ENCODE measurements around the gene PLAAT2. TPM values are rescaled to one million over a fixed set of nuclear protein-coding genes. Genes with fewer than 3 reads are reported as not detected.

PLAAT2 gene
- total and polyA plus RNA-seq, 9 of the 15 experiments (the other 6 are each of a cell fraction or from before 2014, with no cell fraction given), result not detected

- TF ChIP-seq ZNF395 (CRISPR knock-in tag; IDR thresholded peaks at IDR 0.05) (peak; percentile 90), RCOR1 (IDR thresholded peaks at IDR 0.05; ENCODE audit: borderline replicate concordance in 1 of 2, low read depth in 2 of 2, low read length in 2 of 2) (peak in 1 of 2 experiments; percentile 75; a peak in 1 of 4 replicates), ZNF644 (tag; IDR thresholded peaks at IDR 0.05; ENCODE audit: low read depth) (peak; percentile 81; the same call in 1 of the 2 replicates), FOXK2 (conservative IDR thresholded peaks at IDR 0.05 in 1 of 2, IDR thresholded peaks at IDR 0.05 in 1 of 2; ENCODE audit: low read depth in 2 of 2) (peak in 1 of 2 experiments; percentile 58; a peak in 3 of 4 replicates), TSHZ1 (CRISPR knock-in tag; IDR thresholded peaks at IDR 0.05) (peak; percentile 98), ZBTB26 (CRISPR knock-in tag; IDR thresholded peaks at IDR 0.05) (peak; percentile 97), KLF10 (CRISPR knock-in tag; IDR thresholded peaks at IDR 0.05) (peak; percentile 78; the same call in 1 of the 2 replicates), TAF7 (tag; IDR thresholded peaks at IDR 0.05) (peak; percentile 94), ESRRB (CRISPR knock-in tag; IDR thresholded peaks at IDR 0.05; ENCODE audit: borderline replicate concordance) (peak; percentile 83), ELK3 (CRISPR knock-in tag; IDR thresholded peaks at IDR 0.05) (peak; percentile 92), CXXC5 (CRISPR knock-in tag; IDR thresholded peaks at IDR 0.05) (peak; percentile 86), ARID1B (IDR thresholded peaks at IDR 0.05) (peak; percentile 37; the same call in 1 of the 2 replicates), TCF15 (CRISPR knock-in tag; IDR thresholded peaks at IDR 0.05) (peak; percentile 94), TEAD1 (CRISPR knock-in tag; IDR thresholded peaks at IDR 0.05) (peak in 1 of 2 experiments; percentile 96; a peak in 2 of 4 replicates), ZNF444 (CRISPR knock-in tag; IDR thresholded peaks at IDR 0.05) (peak; percentile 90), SMARCE1 (IDR thresholded peaks at IDR 0.05) (peak; percentile 61), SNAPC5 (CRISPR knock-in tag; IDR thresholded peaks at IDR 0.05) (0 out of 2 replicates have a peak, but pooled peaks have one; percentile 31), LCOR (CRISPR knock-in tag; IDR thresholded peaks at IDR 0.05) (peak; percentile 65; the same call in 1 of the 2 replicates)
Observed at GRCh38 chr11:63531074-63531792, 31.9 kb downstream of the PLAAT2 start (continued).

Data from K562 (cell line).